ENCODE results near the gene S100A2. TPM values are rescaled to one million over a fixed set of nuclear protein-coding genes. Genes with fewer than 3 reads are reported as not detected.

The S100A2 gene
- total RNA-seq, 1 experiment from 2014 or later = 147 TPM

- Histone ChIP-seq H3K9me2 (ENCODE audit: insufficient read depth) (no peaks in the 10 kb centered on the region), H3K4me2 (peak overlapping the region; percentile 32), H2AFZ (no peak overlapping the region), H3K4me3 (no peak overlapping the region), H3F3A (ENCODE audit: insufficient read depth, low read depth) (peaks cover 27% of the 10 kb centered on the region), H3K4me1 (replicated peaks; ENCODE audit: insufficient read depth) (peaks cover 29% of the 10 kb centered on the region), H3K27me3 (ENCODE audit: insufficient read depth, low read depth) (no peaks in the 10 kb centered on the region), H3K36me3 (ENCODE audit: low read depth) (no peaks in the 10 kb centered on the region), H3K79me2 (ENCODE audit: low read depth) (no peaks in the 10 kb centered on the region), H3K27ac (peak overlapping the region; percentile 75), H4K20me1 (ENCODE audit: insufficient read depth) (no peaks in the 10 kb centered on the region), H3K9me3 (ENCODE audit: insufficient read depth, low read depth) (no peaks in the 10 kb centered on the region)
- no TSS peak for BruUV-seq (replicated peaks)
- peak; percentile 81 to 84 for DNase-seq
- CTCF ChIA-PET = interaction anchor here (0.6 to 1.9 kb wide), 8 partner anchors 28 to 57 kb away, joined by 3 to 13 read pairs (median 4); partner anchors contain the start of genes S100A13, S100A14, S100A16 and S100A6
- POLR2A ChIA-PET (ENCODE audit: unreplicated experiment) = interaction anchor here (0.5 to 1.0 kb wide), 4 partner anchors 40 to 66 kb away, joined by 3 read pairs; partner anchors contain the start of genes S100A13 and S100A16
- no peak for TF ChIP-seq EZH2 (IDR thresholded peaks at IDR 0.05; ENCODE audit: low read depth)
- TF ChIP-seq, protein P1, sequence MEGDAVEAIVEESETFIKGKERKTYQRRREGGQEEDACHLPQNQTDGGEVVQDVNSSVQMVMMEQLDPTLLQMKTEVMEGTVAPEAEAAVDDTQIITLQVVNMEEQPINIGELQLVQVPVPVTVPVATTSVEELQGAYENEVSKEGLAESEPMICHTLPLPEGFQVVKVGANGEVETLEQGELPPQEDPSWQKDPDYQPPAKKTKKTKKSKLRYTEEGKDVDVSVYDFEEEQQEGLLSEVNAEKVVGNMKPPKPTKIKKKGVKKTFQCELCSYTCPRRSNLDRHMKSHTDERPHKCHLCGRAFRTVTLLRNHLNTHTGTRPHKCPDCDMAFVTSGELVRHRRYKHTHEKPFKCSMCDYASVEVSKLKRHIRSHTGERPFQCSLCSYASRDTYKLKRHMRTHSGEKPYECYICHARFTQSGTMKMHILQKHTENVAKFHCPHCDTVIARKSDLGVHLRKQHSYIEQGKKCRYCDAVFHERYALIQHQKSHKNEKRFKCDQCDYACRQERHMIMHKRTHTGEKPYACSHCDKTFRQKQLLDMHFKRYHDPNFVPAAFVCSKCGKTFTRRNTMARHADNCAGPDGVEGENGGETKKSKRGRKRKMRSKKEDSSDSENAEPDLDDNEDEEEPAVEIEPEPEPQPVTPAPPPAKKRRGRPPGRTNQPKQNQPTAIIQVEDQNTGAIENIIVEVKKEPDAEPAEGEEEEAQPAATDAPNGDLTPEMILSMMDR (conservative IDR thresholded peaks at IDR 0.05) = peak; percentile 91
- intact Hi-C loops (cut with micrococcal nuclease; ENCODE audit: unreplicated experiment) = loop anchor here (1.0 to 5.0 kb wide), 7 partner anchors 36 to 177 kb away; partner anchors contain the start of genes CHTOP, S100A13 and SNAPIN
Measured at GRCh38 chr1:153572569-153573015, 6.9 kb upstream of the S100A2 start.

DNA sequence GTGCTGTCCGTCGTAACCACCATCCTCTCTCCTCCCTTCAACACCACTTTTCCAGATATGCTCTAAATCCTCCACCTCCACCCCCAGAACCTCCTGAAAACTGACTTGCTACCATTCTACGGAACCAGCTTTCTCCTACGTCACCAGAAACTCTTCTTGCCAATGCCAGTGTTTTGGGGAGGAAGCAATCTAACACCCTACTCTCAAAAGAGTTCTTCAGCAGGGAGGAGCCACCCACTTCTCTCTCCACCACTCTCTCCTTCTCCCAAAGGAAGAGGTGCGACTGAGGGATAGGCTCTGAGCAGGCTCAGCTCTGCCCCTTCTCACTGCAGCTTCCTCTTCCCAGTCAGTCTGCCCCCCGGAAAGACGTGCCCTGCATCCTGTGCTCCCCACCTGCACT, 6.1 kb upstream of the S100A2 start:
- Histone ChIP-seq H3K9me3 (ENCODE audit: insufficient read depth, low read depth) (no peaks in the 10 kb centered on the region), H3K4me1 (replicated peaks; ENCODE audit: insufficient read depth) (peaks cover 38% of the 10 kb centered on the region), H3K36me3 (ENCODE audit: low read depth) (no peaks in the 10 kb centered on the region), H3K4me2 (no peak overlapping the region), H3F3A (ENCODE audit: insufficient read depth, low read depth) (peaks cover 35% of the 10 kb centered on the region), H3K9me2 (ENCODE audit: insufficient read depth) (no peaks in the 10 kb centered on the region), H3K27ac (no peak overlapping the region), H3K79me2 (ENCODE audit: low read depth) (no peaks in the 10 kb centered on the region), H3K4me3 (no peak overlapping the region), H3K27me3 (ENCODE audit: insufficient read depth, low read depth) (no peaks in the 10 kb centered on the region), H4K20me1 (ENCODE audit: insufficient read depth) (no peaks in the 10 kb centered on the region), H2AFZ (no peak overlapping the region)
- ChIA-PET POLR2A (ENCODE audit: unreplicated experiment) (no interaction called here), CTCF (interaction anchor here (0.7 to 1.9 kb wide), 5 partner anchors 36 to 61 kb away, joined by 3 to 13 read pairs (median 7); partner anchors contain the start of genes S100A14, S100A16 and S100A6)
- DNase-seq = no peak
- no TSS peak for BruUV-seq (replicated peaks)
- TF ChIP-seq, protein P1 (conservative IDR thresholded peaks at IDR 0.05) = no peak
- no peak for TF ChIP-seq EZH2 (IDR thresholded peaks at IDR 0.05; ENCODE audit: low read depth)
- intact Hi-C loops (cut with micrococcal nuclease; ENCODE audit: unreplicated experiment) = loop anchor here (1.0 to 5.0 kb wide), 7 partner anchors 37 to 178 kb away; partner anchors contain the start of genes CHTOP, S100A13 and SNAPIN

DNA sequence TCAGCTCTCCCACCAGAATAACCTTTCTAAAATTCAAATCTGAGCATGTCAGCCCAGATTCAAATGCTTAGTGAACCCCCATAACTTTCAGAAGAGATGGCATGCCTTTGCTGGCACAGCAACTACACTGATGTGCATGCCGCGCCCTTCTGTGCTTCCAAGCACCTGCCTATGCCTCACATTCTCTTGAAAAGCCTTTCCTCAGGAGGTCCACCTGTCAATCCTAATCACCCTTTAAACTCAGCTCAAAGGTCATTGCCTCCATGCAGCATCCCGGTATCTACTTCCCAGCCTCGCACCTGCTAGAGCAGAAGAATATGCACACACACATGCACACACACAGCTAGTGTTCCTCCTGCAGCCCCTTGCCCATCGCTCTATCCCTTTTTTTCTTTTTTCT, 5.2 kb upstream of the S100A2 start:
- H3K4me2 ChIP-seq = no peak overlapping the region
- no peaks in the 10 kb centered on the region for H4K20me1 ChIP-seq (ENCODE audit: insufficient read depth)
- intact Hi-C loops (cut with micrococcal nuclease; ENCODE audit: unreplicated experiment) = loop anchor here (5.0 kb wide), 1 partner anchor 86 kb away; the partner anchor contains the start of gene SNAPIN
- H3K9me3 ChIP-seq (ENCODE audit: insufficient read depth, low read depth) = no peaks in the 10 kb centered on the region
- no peak overlapping the region for H3K4me3 ChIP-seq
- no TSS peak for BruUV-seq (replicated peaks)
- H3K79me2 ChIP-seq (ENCODE audit: low read depth) = no peaks in the 10 kb centered on the region
- TF ChIP-seq EZH2 (IDR thresholded peaks at IDR 0.05; ENCODE audit: low read depth) = no peak
- TF ChIP-seq, protein P1 (conservative IDR thresholded peaks at IDR 0.05) = no peak
- no peaks in the 10 kb centered on the region for H3K27me3 ChIP-seq (ENCODE audit: insufficient read depth, low read depth)
- POLR2A ChIA-PET (ENCODE audit: unreplicated experiment) = no interaction called here
- H3K4me1 ChIP-seq (replicated peaks; ENCODE audit: insufficient read depth) = peaks cover 44% of the 10 kb centered on the region
- H3F3A ChIP-seq (ENCODE audit: insufficient read depth, low read depth) = peaks cover 33% of the 10 kb centered on the region
- H3K9me2 ChIP-seq (ENCODE audit: insufficient read depth) = no peaks in the 10 kb centered on the region
- CTCF ChIA-PET = interaction anchor here (0.6 to 1.0 kb wide), 4 partner anchors 31 to 361 kb away, joined by 5 to 13 read pairs (median 12); no protein-coding TSS in a partner anchor
- H3K36me3 ChIP-seq (ENCODE audit: low read depth) = no peaks in the 10 kb centered on the region
- H3K27ac ChIP-seq = no peak overlapping the region
- no peak overlapping the region for H2AFZ ChIP-seq
- DNase-seq = no peak

Data from PC-9 (cell line).